ENCODE measurements around the gene CELA3A. TPM values are rescaled to one million over a fixed set of nuclear protein-coding genes. Genes with fewer than 3 reads are reported as not detected.

CELA3A gene
- total and polyA plus RNA-seq, 2 of the 8 experiments (the other 6 are each of a cell fraction or from before 2014, with no cell fraction given): not detected

DNA sequence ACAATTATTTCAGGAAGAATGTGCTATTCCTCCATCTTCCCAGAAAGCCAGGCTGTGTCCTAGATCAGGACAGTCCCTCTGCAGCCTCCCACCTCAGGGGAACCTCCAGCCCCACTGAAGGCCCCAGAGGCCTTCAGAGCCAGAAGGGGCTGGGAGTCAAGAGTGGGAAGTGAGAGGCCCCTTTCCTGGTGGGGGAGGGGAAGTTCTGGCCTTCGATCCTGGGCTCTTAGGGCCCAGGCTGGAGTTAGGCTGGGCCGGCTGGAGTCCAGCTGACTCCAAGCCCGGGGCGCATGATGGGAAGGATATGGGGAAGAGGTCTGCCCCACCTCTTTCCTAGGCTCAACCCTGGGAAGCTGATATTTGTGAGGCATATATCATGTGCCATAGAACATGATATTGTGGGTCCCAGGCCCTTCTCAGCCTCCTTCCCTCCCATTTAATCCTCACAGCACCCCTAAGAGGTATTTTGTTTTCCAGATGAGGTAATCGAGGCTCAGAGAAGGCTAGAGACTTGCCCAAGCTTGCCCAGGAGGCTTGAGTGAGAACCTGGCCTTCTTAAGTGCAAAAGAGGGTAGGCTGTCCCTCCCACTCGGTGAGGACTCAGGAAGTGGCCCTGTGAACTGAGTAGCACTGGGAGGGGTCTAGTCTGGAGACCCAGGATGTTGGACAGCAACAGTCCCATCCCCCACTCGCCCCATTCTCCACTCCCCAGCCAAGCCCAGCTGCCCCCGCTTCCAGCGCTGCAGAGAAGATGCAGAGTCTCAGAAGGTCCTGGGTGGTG is 45.8 kb upstream of the CELA3A start (continued):
- TF ChIP-seq, protein P1, sequence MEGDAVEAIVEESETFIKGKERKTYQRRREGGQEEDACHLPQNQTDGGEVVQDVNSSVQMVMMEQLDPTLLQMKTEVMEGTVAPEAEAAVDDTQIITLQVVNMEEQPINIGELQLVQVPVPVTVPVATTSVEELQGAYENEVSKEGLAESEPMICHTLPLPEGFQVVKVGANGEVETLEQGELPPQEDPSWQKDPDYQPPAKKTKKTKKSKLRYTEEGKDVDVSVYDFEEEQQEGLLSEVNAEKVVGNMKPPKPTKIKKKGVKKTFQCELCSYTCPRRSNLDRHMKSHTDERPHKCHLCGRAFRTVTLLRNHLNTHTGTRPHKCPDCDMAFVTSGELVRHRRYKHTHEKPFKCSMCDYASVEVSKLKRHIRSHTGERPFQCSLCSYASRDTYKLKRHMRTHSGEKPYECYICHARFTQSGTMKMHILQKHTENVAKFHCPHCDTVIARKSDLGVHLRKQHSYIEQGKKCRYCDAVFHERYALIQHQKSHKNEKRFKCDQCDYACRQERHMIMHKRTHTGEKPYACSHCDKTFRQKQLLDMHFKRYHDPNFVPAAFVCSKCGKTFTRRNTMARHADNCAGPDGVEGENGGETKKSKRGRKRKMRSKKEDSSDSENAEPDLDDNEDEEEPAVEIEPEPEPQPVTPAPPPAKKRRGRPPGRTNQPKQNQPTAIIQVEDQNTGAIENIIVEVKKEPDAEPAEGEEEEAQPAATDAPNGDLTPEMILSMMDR (IDR thresholded peaks at IDR 0.05; ENCODE audit: control extremely low read depth in 1 of 3, insufficient read depth in 1 of 3, low read depth in 1 of 3, low read length in 3 of 3): no peak
- no peak for TF ChIP-seq TAF7 (optimal IDR thresholded peaks at IDR 0.05; ENCODE audit: borderline replicate concordance, low read depth, low read length)
- TF ChIP-seq TEAD4 (IDR thresholded peaks at IDR 0.05; ENCODE audit: low read depth, low read length): no peak
